MG63 (cell line): ENCODE results near the gene PCP4. TPM values are rescaled to one million over a fixed set of nuclear protein-coding genes. Genes with fewer than 3 reads are reported as not detected.

Source experiments
- total RNA-seq: library from RNA; depleted of rRNA; stranded (reverse); fragments of >200 nt; shearing (Covaris generic); gene quantifications from 2 replicates; pipeline ENCODE4 v1.2.3, GENCODE V29; 2014; ENCODE audit warnings: low replicate concordance; rRNA removed

Gene PCP4
- total RNA-seq, 1 experiment from 2014 or later = not detected

Other genes with a start within 250 kb of the PCP4 start
- gene IGSF5, start 122.3 kb upstream of the PCP4 start, total RNA-seq = not detected in 2 replicates